IPS DF 6.9 (cell line): ENCODE results near the gene CD244.
A peak's percentile ranks its signal among the peaks of the same experiment; 100 is the strongest.
"Not testable (repeated sequence)": the region's sequence is repeated elsewhere in the genome, so short reads cannot be mapped to it uniquely, and the experiment has no call there.

Experiments used
- DNase-seq: peaks from one replicate; pipeline ENCODE4 v3.0.0-alpha.2; 2013; ENCODE audit warnings: low read depth, low spot score
- H3K27ac ChIP-seq: one replicate; pipeline ENCODE4 v1.5.1; 2013; ENCODE audit warnings: low read length, control low read depth
- H3K27me3 ChIP-seq: 2 replicates; pipeline ENCODE4 v1.6.1; 2013; ENCODE audit warnings: mild to moderate bottlenecking, low read length; ENCODE audit not compliant: control insufficient read depth, insufficient read depth
- H3K36me3 ChIP-seq: 2 replicates; pipeline ENCODE4 v1.6.1; 2013; ENCODE audit warnings: low read length; ENCODE audit not compliant: control insufficient read depth, insufficient read depth
- H3K4me1 ChIP-seq: 2 replicates; pipeline ENCODE4 v1.6.1; 2013; ENCODE audit warnings: low read length; ENCODE audit not compliant: control insufficient read depth, insufficient read depth
- H3K4me3 ChIP-seq: 2 replicates; pipeline ENCODE4 v1.5.1; 2013; ENCODE audit warnings: mild to moderate bottlenecking, low read length
- H3K9me3 ChIP-seq: 2 replicates; pipeline ENCODE4 v1.6.1; 2013; ENCODE audit warnings: low read length, inconsistent platforms; ENCODE audit not compliant: control insufficient read depth, insufficient read depth
- WGBS: extraction: QIAGEN DNeasy Blood & Tissue Kit; methylation state at CpG from one replicate; pipeline ENCODE4 v1.1.7; 2013; ENCODE audit warnings: mixed read lengths, missing lambda C conversion rate; ENCODE audit not compliant: insufficient read length, insufficient coverage; 5-methylcytosine and 5-hydroxymethylcytosine counted together

Gene CD244

DNA sequence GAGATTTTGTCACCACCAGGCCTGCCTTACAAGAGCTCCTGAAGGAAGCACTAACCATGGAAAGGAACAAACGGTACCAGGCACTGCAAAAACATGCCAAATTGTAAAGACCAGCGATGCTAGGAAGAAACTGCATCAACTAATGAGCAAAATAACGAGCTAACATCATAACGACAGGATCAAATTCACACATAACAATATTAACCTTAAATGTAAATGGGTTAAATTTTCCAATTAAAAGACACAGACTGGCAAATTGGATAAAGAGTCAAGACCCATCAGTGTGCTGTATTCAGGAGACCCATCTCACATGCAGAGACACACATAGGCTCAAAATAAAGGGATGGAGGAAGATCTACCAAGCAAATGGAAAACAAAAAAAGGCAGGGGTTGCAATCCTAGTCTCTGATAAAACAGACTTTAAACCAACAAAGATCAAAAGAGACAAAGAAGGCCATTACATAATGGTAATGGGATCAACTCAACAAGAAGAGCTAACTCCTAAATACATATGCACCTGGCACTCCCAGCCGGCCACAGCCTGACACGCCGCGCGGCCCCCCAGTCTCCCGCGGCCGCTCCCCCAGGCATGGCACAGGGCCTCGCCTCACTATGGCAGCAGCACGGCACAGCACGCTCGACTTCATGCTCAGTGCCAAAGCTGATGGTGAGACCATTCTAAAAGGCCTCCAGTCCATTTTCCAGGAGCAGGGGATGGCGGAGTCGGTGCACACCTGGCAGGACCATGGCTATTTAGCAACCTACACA is 31.9 kb upstream of the CD244 start:
- not testable (repeated sequence) for H3K27ac ChIP-seq, H3K9me3 ChIP-seq, H3K36me3 ChIP-seq, H3K4me3 ChIP-seq, DNase-seq, H3K4me1 ChIP-seq, H3K27me3 ChIP-seq
- WGBS = no CpG with 5 or more reads among the region's 18 CpGs

DNA sequence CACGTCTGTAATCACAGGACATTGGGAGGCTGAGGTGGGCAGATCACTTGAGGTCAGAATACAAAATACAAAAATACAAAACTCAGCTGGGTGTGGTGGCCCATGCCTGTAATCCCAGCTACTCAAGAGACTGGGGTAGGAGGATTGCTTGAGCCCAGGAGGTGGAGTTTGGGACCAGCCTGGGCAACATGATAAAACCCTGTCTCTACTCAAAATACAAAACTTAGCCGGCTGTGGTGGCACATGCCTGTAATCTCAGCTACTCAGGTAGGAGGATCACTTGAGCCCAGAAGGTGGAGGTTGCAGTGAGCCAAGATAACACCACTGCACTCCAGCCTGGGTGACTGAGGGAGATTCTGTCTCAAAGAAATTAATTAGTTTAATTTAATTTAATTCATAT is 28.8 kb upstream of the CD244 start:
- no peak overlapping the region for H3K27ac ChIP-seq
- no peak overlapping the region for H3K4me3 ChIP-seq
- no peaks in the 10 kb centered on the region for H3K4me1 ChIP-seq
- no peaks in the 10 kb centered on the region for H3K9me3 ChIP-seq
- no peaks in the 10 kb centered on the region for H3K27me3 ChIP-seq
- no peaks in the 10 kb centered on the region for H3K36me3 ChIP-seq
- no CpG with 5 or more reads among the region's 2 CpGs for WGBS
- no peak for DNase-seq

DNA sequence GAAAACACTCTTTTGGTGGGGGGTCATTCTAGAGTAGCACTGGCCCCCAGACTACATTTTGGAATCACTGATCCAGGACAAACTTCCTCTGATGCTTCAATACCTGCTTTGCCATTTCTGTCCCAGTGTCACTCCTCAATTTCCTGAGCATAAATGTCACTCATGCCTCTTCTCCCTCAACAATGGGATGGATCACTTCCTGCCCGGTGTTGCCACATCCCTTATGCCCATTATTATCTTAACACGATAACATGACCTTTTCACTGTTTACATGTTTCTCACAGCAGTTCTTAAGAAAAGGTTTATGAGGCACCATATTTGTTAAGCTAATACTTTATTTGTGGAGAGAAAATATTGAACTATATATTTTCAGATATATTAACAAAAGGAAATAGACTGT is 26.2 kb upstream of the CD244 start:
- WGBS = no CpG with 5 or more reads among the region's 2 CpGs
- H3K4me3 ChIP-seq = no peak overlapping the region

DNA sequence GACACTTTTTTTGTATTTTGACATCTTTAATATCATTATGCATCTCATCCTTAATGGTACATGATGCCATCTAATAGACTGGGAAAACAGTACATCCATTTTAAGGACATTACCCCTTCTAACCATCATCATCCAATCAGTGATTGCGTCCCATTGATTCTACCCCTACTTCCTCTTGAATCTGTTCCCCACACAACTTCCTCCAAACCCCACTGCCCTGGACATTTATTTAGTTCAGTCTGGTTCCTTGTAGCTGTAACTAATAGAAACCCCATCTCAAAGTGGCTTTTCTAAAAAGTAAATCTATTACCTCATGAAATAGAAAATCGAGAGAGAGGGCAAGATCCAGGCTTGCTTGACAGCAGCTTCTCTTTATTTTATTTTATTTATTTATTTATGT is 24.4 kb upstream of the CD244 start:
- DNase-seq = no peak
- Histone ChIP-seq H3K4me1 (0 out of 2 replicates have a peak, but pooled peaks cover 1% of the 10 kb centered on the region), H3K9me3 (no peaks in the 10 kb centered on the region), H3K27me3 (no peaks in the 10 kb centered on the region), H3K27ac (no peak overlapping the region), H3K36me3 (no peaks in the 10 kb centered on the region), H3K4me3 (no peak overlapping the region)
- no CpG with 5 or more reads among the region's 2 CpGs for WGBS

More for the DNA sequence above, 26.2 kb upstream of the CD244 start:
- Histone ChIP-seq H3K27ac (no peak overlapping the region), H3K27me3 (no peaks in the 10 kb centered on the region), H3K9me3 (no peaks in the 10 kb centered on the region), H3K4me1 (0 out of 2 replicates have a peak, but pooled peaks cover 1% of the 10 kb centered on the region), H3K36me3 (no peaks in the 10 kb centered on the region)
- DNase-seq = no peak

DNA sequence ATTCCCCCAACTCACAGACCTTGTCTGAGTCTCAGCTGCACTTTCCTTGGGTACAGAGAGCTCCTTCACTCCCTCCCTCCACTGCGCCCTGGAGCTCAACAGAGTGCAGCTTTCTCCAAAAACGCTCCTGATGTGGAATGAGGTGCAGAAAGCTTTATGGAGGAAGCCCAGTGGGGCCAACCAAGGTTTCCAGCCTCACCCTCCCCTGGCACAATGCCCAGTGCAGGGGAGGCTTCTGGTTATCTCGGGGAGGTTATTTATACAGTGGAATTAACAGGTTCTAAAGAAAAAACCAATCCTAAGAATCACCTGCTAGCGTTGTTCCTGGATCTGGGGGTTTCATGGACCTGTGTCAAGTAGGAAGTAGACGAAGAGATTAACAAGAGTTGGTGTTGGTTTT is 22.4 kb upstream of the CD244 start, which contains the start of gene ITLN1:
Gene ITLN1, minus strand, starts transcription at position 139 of the 400 bp plus-strand sequence. CDS start 303 bp downstream, outside the sequence.
- Histone ChIP-seq H3K36me3 (no peaks in the 10 kb centered on the region), H3K27ac (no peak within 1 kb of the TSS), H3K9me3 (no peaks in the 10 kb centered on the region), H3K4me3 (no peak within 1 kb of the TSS), H3K27me3 (no peaks in the 10 kb centered on the region), H3K4me1 (0 out of 2 replicates have a peak, but pooled peaks cover 1% of the 10 kb centered on the region)
- no CpG with 5 or more reads among the region's 5 CpGs for WGBS
- no peak for DNase-seq

DNA sequence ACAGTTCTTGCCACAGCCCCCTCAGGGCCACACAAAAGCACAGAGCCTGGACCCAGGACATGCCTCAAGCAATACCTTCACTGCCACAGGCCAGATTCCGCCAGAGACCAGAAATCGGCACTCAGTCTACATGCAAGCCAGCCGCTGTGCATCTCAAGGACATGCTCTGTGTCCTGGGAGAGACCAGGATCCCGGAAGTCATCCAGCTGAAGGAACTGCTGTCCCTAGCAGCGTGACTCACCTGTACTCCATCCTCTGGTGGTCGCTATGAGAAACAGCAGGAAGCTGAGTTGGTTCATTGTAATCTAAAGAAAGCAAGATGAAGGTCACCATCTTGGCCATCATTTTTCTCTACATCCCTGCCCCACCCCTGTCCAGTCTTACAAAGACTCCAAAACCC is 21.9 kb upstream of the CD244 start:
- peak; percentile 11 for DNase-seq
- no CpG with 5 or more reads among the region's 6 CpGs for WGBS
- no peaks in the 10 kb centered on the region for H3K27me3 ChIP-seq
- H3K36me3 ChIP-seq = no peaks in the 10 kb centered on the region
- no peaks in the 10 kb centered on the region for H3K9me3 ChIP-seq
- H3K4me3 ChIP-seq = no peak overlapping the region
- H3K4me1 ChIP-seq = 0 out of 2 replicates have a peak, but pooled peaks cover 1% of the 10 kb centered on the region
- H3K27ac ChIP-seq = no peak overlapping the region

DNA sequence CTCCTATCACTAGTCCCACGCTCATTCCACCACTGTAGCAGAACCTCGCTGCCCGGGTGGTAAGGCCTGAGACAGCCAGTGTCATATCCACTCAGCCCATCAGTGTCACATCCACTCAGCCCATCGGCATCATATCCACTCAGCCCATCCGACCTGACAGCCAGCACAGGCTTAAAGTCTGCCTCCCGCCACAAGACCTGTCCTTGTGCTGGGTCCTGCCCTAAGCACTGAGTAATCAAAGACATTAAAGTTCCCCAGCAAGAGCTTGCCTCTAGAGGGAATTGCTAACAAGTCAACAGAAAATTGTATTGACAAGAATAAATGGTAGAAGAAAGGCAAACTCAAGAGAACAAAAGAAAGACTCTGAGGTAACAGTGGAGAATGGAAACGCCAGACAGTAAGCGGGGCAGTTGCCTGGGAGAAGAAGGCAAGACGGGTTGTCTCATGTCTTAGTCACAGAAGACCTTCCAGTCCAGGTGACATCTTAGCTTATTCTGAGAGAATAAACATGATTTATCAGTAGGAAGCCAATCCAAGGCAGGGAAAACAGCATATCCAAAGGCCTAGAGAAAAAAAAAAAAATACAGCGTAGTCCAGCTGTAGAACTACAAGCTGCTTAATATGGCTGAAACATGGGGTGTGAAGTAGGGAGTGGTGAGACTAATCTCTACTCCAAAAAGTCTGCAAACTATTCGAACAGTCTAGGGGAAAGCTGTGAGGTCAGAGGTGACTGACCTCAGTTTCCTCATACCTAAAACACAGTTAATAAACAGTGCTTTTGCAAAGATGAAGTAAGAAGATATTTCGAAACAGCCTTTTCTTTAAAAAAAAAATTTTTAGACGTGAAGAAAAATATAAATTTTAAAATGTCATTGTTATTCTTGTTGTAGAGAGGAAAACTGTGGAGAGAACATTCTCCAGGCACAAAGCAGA is 21.2 kb upstream of the CD244 start:
- no peak overlapping the region for H3K4me3 ChIP-seq
- no peak overlapping the region for H3K27ac ChIP-seq
- H3K9me3 ChIP-seq = no peaks in the 10 kb centered on the region
- no peak for DNase-seq
- H3K4me1 ChIP-seq = 0 out of 2 replicates have a peak, but pooled peaks cover 1% of the 10 kb centered on the region
- no peaks in the 10 kb centered on the region for H3K27me3 ChIP-seq
- 100% methylated on average over 2 of the region's 13 CpGs for WGBS
- no peaks in the 10 kb centered on the region for H3K36me3 ChIP-seq

DNA sequence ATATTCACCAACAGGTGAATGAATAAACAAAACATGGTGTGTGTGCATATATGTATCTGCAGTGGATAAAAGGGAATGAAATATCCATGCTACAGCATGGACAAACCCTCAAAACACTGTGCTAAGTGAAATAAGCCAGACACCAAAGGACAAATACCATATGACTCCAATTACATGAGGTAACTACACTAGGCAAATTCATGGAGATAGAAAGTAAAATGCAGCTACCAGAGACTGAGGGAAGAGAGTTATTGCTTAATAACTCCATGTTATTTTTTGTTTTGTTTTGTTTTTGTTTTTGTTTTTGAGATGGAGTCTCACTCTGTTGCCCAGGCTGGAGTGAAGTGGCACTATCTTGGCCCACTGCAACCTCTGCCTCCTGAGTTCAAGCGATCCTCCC is 19.9 kb upstream of the CD244 start:
- H3K9me3 ChIP-seq = no peaks in the 10 kb centered on the region
- 0 out of 2 replicates have a peak, but pooled peaks cover 1% of the 10 kb centered on the region for H3K4me1 ChIP-seq
- H3K27me3 ChIP-seq = no peaks in the 10 kb centered on the region
- no peaks in the 10 kb centered on the region for H3K36me3 ChIP-seq
- no CpG with 5 or more reads among the region's 1 CpG for WGBS
- H3K4me3 ChIP-seq = no peak overlapping the region
- DNase-seq = no peak
- H3K27ac ChIP-seq = no peak overlapping the region

DNA sequence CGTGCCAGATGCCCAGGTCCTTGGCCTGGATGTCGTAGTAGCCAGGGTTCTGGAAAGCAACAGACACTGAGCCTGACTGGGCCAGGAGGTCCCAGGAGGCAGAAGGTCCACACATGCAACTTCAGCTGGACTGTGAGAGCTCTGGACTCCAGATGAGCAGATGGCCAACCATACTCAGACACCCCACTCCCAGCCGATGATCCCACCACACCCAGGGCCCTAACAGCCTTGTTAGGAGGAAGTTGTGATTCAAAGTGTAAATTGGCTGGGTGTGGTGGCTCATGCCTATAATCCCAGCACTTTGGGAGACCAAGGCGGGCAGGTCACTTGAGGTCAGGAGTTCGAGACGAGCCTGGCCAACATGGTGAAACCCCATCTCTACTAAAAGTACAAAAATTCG is 18.6 kb upstream of the CD244 start:
- not testable (repeated sequence) for H3K9me3 ChIP-seq, H3K36me3 ChIP-seq, H3K27ac ChIP-seq, DNase-seq, H3K27me3 ChIP-seq, H3K4me1 ChIP-seq, H3K4me3 ChIP-seq
- no CpG with 5 or more reads among the region's 7 CpGs for WGBS

DNA sequence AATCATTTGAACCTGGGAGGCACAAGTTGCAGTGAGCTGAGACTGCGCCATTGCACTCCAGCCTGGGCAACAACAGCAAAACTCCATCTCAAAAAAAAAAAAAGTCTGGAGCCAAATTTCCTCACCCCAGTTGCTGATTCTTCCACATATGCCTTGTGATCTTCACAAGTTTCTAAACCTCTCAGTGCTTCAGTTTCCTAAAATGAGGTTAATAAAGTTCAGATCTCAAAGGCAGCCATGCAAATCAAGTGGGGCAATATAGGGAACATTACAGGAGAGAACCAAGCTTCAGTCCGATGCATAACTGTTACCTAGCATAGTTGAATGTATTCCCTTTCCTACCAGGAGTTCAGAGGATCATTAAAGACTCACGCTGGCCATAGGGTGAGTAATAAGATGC is 17.5 kb upstream of the CD244 start:
- no peak for DNase-seq
- H3K36me3 ChIP-seq = no peaks in the 10 kb centered on the region
- H3K9me3 ChIP-seq = no peaks in the 10 kb centered on the region
- no peak overlapping the region for H3K4me3 ChIP-seq
- H3K27me3 ChIP-seq = no peaks in the 10 kb centered on the region
- no peak overlapping the region for H3K27ac ChIP-seq
- WGBS = no CpG with 5 or more reads among the region's 3 CpGs
- H3K4me1 ChIP-seq = 0 out of 2 replicates have a peak, but pooled peaks cover 1% of the 10 kb centered on the region
